ENCODE results near the gene DOCK8. TPM values are rescaled to one million over a fixed set of nuclear protein-coding genes. Genes with fewer than 3 reads are reported as not detected.

The DOCK8 gene
- total RNA-seq, 1 experiment from 2014 or later: 7.5 TPM

GRCh38 chr9:251398-251797 lies 36.7 kb downstream of the DOCK8 start:
- Histone ChIP-seq H3K9me3 (ENCODE audit: insufficient read depth, low read depth) (no peaks in the 10 kb centered on the region), H3K27me3 (ENCODE audit: insufficient read depth, low read depth) (no peaks in the 10 kb centered on the region), H4K20me1 (ENCODE audit: insufficient read depth) (no peaks in the 10 kb centered on the region), H3K4me1 (replicated peaks; ENCODE audit: insufficient read depth) (no peaks in the 10 kb centered on the region), H3K79me2 (ENCODE audit: low read depth) (no peaks in the 10 kb centered on the region), H3K4me3 (no peak overlapping the region), H3K9me2 (ENCODE audit: insufficient read depth) (no peaks in the 10 kb centered on the region), H2AFZ (no peak overlapping the region), H3F3A (ENCODE audit: insufficient read depth, low read depth) (no peaks in the 10 kb centered on the region), H3K27ac (no peak overlapping the region), H3K4me2 (no peak overlapping the region), H3K36me3 (ENCODE audit: low read depth) (no peaks in the 10 kb centered on the region)
- no peak for DNase-seq
- intact Hi-C loops (cut with micrococcal nuclease; ENCODE audit: unreplicated experiment): no loop called here
- POLR2A ChIA-PET (ENCODE audit: unreplicated experiment): no interaction called here
- TF ChIP-seq CTCF (conservative IDR thresholded peaks at IDR 0.05) (no peak), EZH2 (IDR thresholded peaks at IDR 0.05; ENCODE audit: low read depth) (no peak)
- no TSS peak for BruUV-seq (replicated peaks)
- CTCF ChIA-PET: no interaction called here

DNA sequence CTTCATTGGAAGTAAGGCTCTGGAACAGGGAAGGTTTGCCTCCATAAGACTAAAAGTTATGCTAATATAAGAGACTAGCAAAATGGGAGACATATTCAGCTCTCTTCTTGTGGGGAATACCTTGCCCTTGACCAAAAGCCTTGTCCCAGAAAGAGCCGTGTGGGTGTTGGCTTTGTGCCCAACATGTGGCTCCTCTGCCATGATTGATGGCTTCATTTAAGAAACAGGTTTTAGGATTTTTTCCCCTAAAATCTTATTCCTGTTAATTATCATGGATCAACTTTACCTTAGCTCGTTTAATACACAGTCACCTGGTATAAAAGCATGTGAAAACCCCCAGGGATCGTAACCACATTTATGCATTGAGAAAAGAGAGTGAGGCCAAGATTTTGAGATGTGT lies 38.9 kb downstream of the DOCK8 start:
- Histone ChIP-seq H3K27me3 (ENCODE audit: insufficient read depth, low read depth) (no peaks in the 10 kb centered on the region), H3F3A (ENCODE audit: insufficient read depth, low read depth) (no peaks in the 10 kb centered on the region), H3K9me2 (ENCODE audit: insufficient read depth) (no peaks in the 10 kb centered on the region), H3K79me2 (ENCODE audit: low read depth) (no peaks in the 10 kb centered on the region), H2AFZ (no peak overlapping the region), H3K4me1 (replicated peaks; ENCODE audit: insufficient read depth) (no peaks in the 10 kb centered on the region), H3K27ac (no peak overlapping the region), H4K20me1 (ENCODE audit: insufficient read depth) (no peaks in the 10 kb centered on the region), H3K36me3 (ENCODE audit: low read depth) (no peaks in the 10 kb centered on the region), H3K9me3 (ENCODE audit: insufficient read depth, low read depth) (no peaks in the 10 kb centered on the region), H3K4me2 (no peak overlapping the region), H3K4me3 (no peak overlapping the region)
- no peak for DNase-seq
- ChIA-PET CTCF (no interaction called here), POLR2A (ENCODE audit: unreplicated experiment) (no interaction called here)
- no TSS peak for BruUV-seq (replicated peaks)
- TF ChIP-seq EZH2 (IDR thresholded peaks at IDR 0.05; ENCODE audit: low read depth) (no peak), CTCF (conservative IDR thresholded peaks at IDR 0.05) (no peak)
- intact Hi-C loops (cut with micrococcal nuclease; ENCODE audit: unreplicated experiment): no loop called here

DNA sequence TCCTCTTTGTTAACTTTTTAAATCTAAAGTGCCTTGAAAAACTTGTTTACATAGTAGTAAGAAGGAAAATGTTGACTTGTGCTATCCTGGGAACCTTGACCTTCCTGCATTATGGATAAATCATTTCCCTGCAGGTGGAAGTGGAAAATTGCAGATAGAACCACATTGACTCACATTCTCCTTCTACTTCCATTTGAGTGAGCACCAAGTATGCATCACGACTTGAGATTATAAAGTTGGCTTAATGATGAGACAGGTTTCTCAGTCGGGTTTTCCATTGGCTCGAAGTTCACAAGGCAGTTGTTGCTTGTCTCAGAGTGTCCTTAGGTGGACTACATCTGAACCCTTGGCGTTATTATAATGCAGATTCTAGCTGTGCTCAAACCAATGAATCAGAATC lies 39.9 kb downstream of the DOCK8 start:
- Histone ChIP-seq H3F3A (ENCODE audit: insufficient read depth, low read depth) (no peaks in the 10 kb centered on the region), H3K79me2 (ENCODE audit: low read depth) (no peaks in the 10 kb centered on the region), H3K27me3 (ENCODE audit: insufficient read depth, low read depth) (no peaks in the 10 kb centered on the region), H3K36me3 (ENCODE audit: low read depth) (no peaks in the 10 kb centered on the region), H3K9me3 (ENCODE audit: insufficient read depth, low read depth) (no peaks in the 10 kb centered on the region), H3K4me3 (no peak overlapping the region), H3K4me1 (replicated peaks; ENCODE audit: insufficient read depth) (no peaks in the 10 kb centered on the region), H4K20me1 (ENCODE audit: insufficient read depth) (no peaks in the 10 kb centered on the region), H3K9me2 (ENCODE audit: insufficient read depth) (no peaks in the 10 kb centered on the region), H3K27ac (no peak overlapping the region), H3K4me2 (no peak overlapping the region), H2AFZ (no peak overlapping the region)
- ChIA-PET POLR2A (ENCODE audit: unreplicated experiment) (no interaction called here), CTCF (no interaction called here)
- no TSS peak for BruUV-seq (replicated peaks)
- intact Hi-C loops (cut with micrococcal nuclease; ENCODE audit: unreplicated experiment): no loop called here
- TF ChIP-seq EZH2 (IDR thresholded peaks at IDR 0.05; ENCODE audit: low read depth) (no peak), CTCF (conservative IDR thresholded peaks at IDR 0.05) (no peak)
- DNase-seq: no peak

All from PC-9 (cell line).